ENCODE data around the gene CCDC82. TPM values are rescaled to one million over a fixed set of nuclear protein-coding genes. Genes with fewer than 3 reads are reported as not detected.

Gene CCDC82
- 4.1 and 11.7 TPM in 2 replicates for total RNA-seq (2012; rRNA removed)
- polyA plus RNA-seq (2012; rRNA removed): 6.9 and 9.4 TPM in 2 replicates
- polyA plus RNA-seq (2012; cell fraction: cytosol; rRNA removed): 0.36 and 0.73 TPM in 2 replicates
- 1.8 and 15.4 TPM in 2 replicates for polyA plus RNA-seq (2012; cell fraction: nucleus; rRNA removed; ENCODE audit: low replicate concordance)
- Bru-seq, nascent RNA: percentile 70 among the genes with signal in this experiment
- BruChase-seq, experiment 1, labeled RNA remaining after a 6-hour chase: percentile 61 among the genes with signal in this experiment
- BruChase-seq, experiment 2, labeled RNA remaining after a 2-hour chase: percentile 76 among the genes with signal in this experiment
- long read RNA-seq, transcript CCDC82-218 (10 exons, 2,754 nt): major isoform, 28 of 42 reads
- long read RNA-seq, partial matches to known transcripts: 2 of 42 reads
- long read RNA-seq, other reads (novel, unspliced or antisense): 6 of 42 reads

DNA sequence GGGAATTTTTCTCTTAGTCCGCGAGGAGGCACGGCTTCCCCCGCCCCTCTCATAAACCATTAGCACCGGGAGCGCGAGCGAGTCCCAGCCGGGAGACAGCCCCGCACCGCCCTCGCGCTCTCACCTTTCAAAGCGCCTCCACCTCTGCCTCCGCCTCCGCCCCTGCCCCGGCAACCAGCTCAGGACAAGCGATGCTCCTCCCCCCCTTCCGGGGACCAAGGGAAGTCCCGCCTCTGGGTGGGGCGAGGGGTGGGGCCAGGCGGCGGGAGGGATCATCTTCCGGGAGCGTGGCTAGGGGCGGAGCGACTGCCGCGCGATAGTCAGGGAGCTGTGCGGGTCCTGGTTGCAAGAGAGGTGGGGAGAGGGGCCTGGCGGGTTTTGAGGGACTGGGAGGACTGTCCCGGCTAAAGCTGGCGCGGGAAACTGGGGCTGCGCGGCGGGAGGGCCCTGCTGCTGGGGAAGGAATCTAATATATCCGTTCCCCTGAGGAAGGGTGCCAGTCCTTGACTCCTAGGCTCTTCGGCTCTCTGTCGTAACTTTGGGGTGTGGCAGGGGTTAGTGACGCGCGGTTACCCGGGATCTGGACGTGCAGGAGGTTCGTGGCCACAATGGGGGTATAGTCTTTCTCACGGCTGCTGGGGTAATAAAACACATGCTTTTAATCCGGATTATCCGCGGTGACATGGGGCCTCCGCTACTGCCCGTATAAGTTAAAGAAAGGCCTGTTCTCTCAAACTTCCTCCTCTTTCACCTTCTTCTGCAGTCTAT lies at the start of gene CCDC82, which contains the start of gene JRKL:
CCDC82 (minus strand) TSS at position 193 of the 768 bp plus-strand sequence. CDS start 5,165 bp downstream, outside the sequence.
JRKL (plus strand) TSS at position 294 of the 768 bp plus-strand sequence. CDS start 637 bp downstream, outside the sequence.
- peak within 1 kb of the TSS; percentile 86 for H4K5ac ChIP-seq (ENCODE audit: low read depth, low read length)
- BruUV-seq (replicated peaks): no TSS peak
- peak within 1 kb of the TSS; percentile 80 for H2BK5ac ChIP-seq (ENCODE audit: low read depth, low read length, poor library complexity, severe bottlenecking)
- peak within 1 kb of the TSS; percentile 68; the same call in 1 of the 3 replicates for H2BK15ac ChIP-seq (ENCODE audit: low read depth, low read length)
- H4K91ac ChIP-seq (ENCODE audit: insufficient read depth, low read depth, low read length): peak within 1 kb of the TSS; percentile 85
- H4K8ac ChIP-seq (ENCODE audit: low read depth in 2 of 2, low read length in 2 of 2): peak within 1 kb of the TSS; percentile 76 to 85
- CTCF ChIA-PET: interaction anchor here (2.0 kb wide), 1 partner anchor 47 kb away, joined by 6 read pairs; the partner anchor contains the start of gene MAML2
- peak within 1 kb of the TSS; percentile 96 for H3K4me2 ChIP-seq (ENCODE audit: low read depth, low read length)
- DNase-seq (peak; percentile 92), ATAC-seq (ENCODE audit: low read depth) (peak; percentile 99)
- H2AK9ac ChIP-seq (replicated peaks; ENCODE audit: low read depth, low read length, poor library complexity): peak within 1 kb of the TSS; percentile 97
- no peaks in the 10 kb centered on the region; the same call in 1 of the 2 replicates for H3K9me3 ChIP-seq (ENCODE audit: control insufficient read depth, insufficient read depth, low read length)
- H3K23ac ChIP-seq (ENCODE audit: low read depth, low read length): peak within 1 kb of the TSS; percentile 93
- peak within 1 kb of the TSS; percentile 84 for H3K18ac ChIP-seq (ENCODE audit: low read depth, low read length)
- intact Hi-C loops (cut with micrococcal nuclease) (loop anchor here (5.0 kb wide), 1 partner anchor 468 kb away; the partner anchor contains the start of gene MTMR2), in situ Hi-C loops (cut with MboI; ENCODE audit: low sequenced_read_pairs) (loop anchor here (10.0 kb wide), 1 partner anchor 545 kb away; no protein-coding TSS in a partner anchor), dilution Hi-C loops (cut with HindIII; ENCODE audit: low sequenced_read_pairs, unreplicated experiment) (no loop called here)
- H3K4me3 ChIP-seq (ENCODE audit: insufficient read depth, low read depth, low read length): peak within 1 kb of the TSS; percentile 92
- H3K9ac ChIP-seq (ENCODE audit: low read depth, low read length): peak within 1 kb of the TSS; percentile 88
- H2AFZ ChIP-seq (replicated peaks; ENCODE audit: low read length, poor library complexity): peak within 1 kb of the TSS; percentile 96
- H2BK20ac ChIP-seq (ENCODE audit: low read depth, low read length): no peak within 1 kb of the TSS
- WGBS, 2 experiments (ENCODE audit: extremely low coverage in 2 of 2, insufficient read length in 1 of 2): 5% methylated on average over 4 of the region's 53 CpGs; no CpG with 5 or more reads in 1 of the 2 experiments
- peak within 1 kb of the TSS; percentile 71 for H2BK120ac ChIP-seq (ENCODE audit: low read depth, low read length)
- H3K27me3 ChIP-seq (ENCODE audit: control insufficient read depth, insufficient read depth, low read length): no peaks in the 10 kb centered on the region
- no peaks in the 10 kb centered on the region; the same call in 1 of the 2 replicates for H3K4me1 ChIP-seq (ENCODE audit: control insufficient read depth, insufficient read depth, low read length)
- peak within 1 kb of the TSS; percentile 98 for H3K14ac ChIP-seq (replicated peaks; ENCODE audit: low read depth, low read length)
- H3K56ac ChIP-seq (ENCODE audit: extremely low read depth, insufficient read depth, low read length): peak within 1 kb of the TSS; percentile 86
- TF ChIP-seq CHD1 (IDR thresholded peaks at IDR 0.05; ENCODE audit: low read depth, low read length): 0 out of 2 replicates have a peak, but pooled peaks have one; percentile 31
- TF ChIP-seq MAZ (IDR thresholded peaks at IDR 0.05; ENCODE audit: borderline replicate concordance, low read depth, low read length): peak; percentile 86
- peak; percentile 60 for TF ChIP-seq CEBPB (IDR thresholded peaks at IDR 0.05; ENCODE audit: low read depth, low read length)
- TF ChIP-seq, protein P1, sequence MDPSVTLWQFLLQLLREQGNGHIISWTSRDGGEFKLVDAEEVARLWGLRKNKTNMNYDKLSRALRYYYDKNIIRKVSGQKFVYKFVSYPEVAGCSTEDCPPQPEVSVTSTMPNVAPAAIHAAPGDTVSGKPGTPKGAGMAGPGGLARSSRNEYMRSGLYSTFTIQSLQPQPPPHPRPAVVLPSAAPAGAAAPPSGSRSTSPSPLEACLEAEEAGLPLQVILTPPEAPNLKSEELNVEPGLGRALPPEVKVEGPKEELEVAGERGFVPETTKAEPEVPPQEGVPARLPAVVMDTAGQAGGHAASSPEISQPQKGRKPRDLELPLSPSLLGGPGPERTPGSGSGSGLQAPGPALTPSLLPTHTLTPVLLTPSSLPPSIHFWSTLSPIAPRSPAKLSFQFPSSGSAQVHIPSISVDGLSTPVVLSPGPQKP (IDR thresholded peaks at IDR 0.05; ENCODE audit: borderline replicate concordance, low read depth, low read length): no peak
- TF ChIP-seq POLR2A (IDR thresholded peaks at IDR 0.05; ENCODE audit: low read depth, low read length): peak; percentile 83
- TF ChIP-seq MXI1 (IDR thresholded peaks at IDR 0.05; ENCODE audit: borderline replicate concordance, low read depth, low read length): 0 out of 2 replicates have a peak, but pooled peaks have one; percentile 51
- peaks cover 34 to 50% of the 10 kb centered on the region in 2 experiments for H3K79me1 ChIP-seq (ENCODE audit: low read depth in 1 of 2, low read length in 2 of 2)
- no peaks in the 10 kb centered on the region; the same call in 1 of the 2 replicates for H3K36me3 ChIP-seq (ENCODE audit: control insufficient read depth, insufficient read depth, low read length)
- 0 out of 2 replicates have a peak, but pooled peaks cover 2% of the 10 kb centered on the region for H3K9me1 ChIP-seq (ENCODE audit: insufficient read depth, low read length)
- peak within 1 kb of the TSS; percentile 94 for H3K4ac ChIP-seq (ENCODE audit: low read depth, low read length)
- peak within 1 kb of the TSS; percentile 90 for H2AK5ac ChIP-seq (ENCODE audit: low read depth, low read length)
- POLR2A ChIA-PET (ENCODE audit: unreplicated experiment): interaction anchor here (0.6 to 0.7 kb wide), 3 partner anchors 153 to 1525 kb away, joined by 3 read pairs; no protein-coding TSS in a partner anchor
- H3K27ac ChIP-seq (ENCODE audit: insufficient read depth, low read length): peak within 1 kb of the TSS; percentile 91
- H4K20me1 ChIP-seq (ENCODE audit: insufficient read depth, low read length): no peaks in the 10 kb centered on the region

Data from IMR-90 (cell line).